NB4 (cell line): ENCODE results near the gene ZNF714.

Source experiments
- DNase-seq: peaks from one replicate; pipeline ENCODE4 v3.0.0; 2010; ENCODE audit warnings: low read depth
- H3K4me3 ChIP-seq: one replicate; pipeline ENCODE4 v1.5.1; 2011; ENCODE audit warnings: mild to moderate bottlenecking, low read depth, low read length, moderate library complexity
- CTCF ChIP-seq: IDR thresholded peaks from one replicate; pipeline ENCODE4 v1.5.1; 2012; ENCODE audit warnings: low read depth, low read length
- MAX ChIP-seq: IDR thresholded peaks from 2 replicates; pipeline ENCODE4 v1.6.1; 2011; ENCODE audit warnings: low read depth, low read length
- MYC ChIP-seq: IDR thresholded peaks from 2 replicates; pipeline ENCODE4 v1.6.1; 2011; ENCODE audit warnings: low read depth, low read length
- POLR2A ChIP-seq: IDR thresholded peaks from 2 replicates; pipeline ENCODE4 v1.6.1; 2011; ENCODE audit warnings: mild to moderate bottlenecking; ENCODE audit not compliant: insufficient read length; ENCODE audit errors: extremely low read depth

The ZNF714 gene

GRCh38 chr19:21084343-21084742, 2.3 kb downstream of the ZNF714 start:
- no peak overlapping the region for H3K4me3 ChIP-seq
- DNase-seq, result peak; percentile 49

GRCh38 chr19:21087871-21088270, 5.9 kb downstream of the ZNF714 start:
- TF ChIP-seq MAX, result no peak
- TF ChIP-seq CTCF, result no peak
- no peak for TF ChIP-seq POLR2A
- no peak for TF ChIP-seq MYC
- no peak for DNase-seq
- H3K4me3 ChIP-seq, result no peak overlapping the region

More at GRCh38 chr19:21084343-21084742, 2.3 kb downstream of the ZNF714 start:
- TF ChIP-seq POLR2A, result no peak
- TF ChIP-seq MAX, result no peak
- TF ChIP-seq MYC, result no peak
- TF ChIP-seq CTCF, result no peak

GRCh38 chr19:21092109-21092508, 10.1 kb downstream of the ZNF714 start:
- no peak for DNase-seq
- TF ChIP-seq MAX, result no peak
- TF ChIP-seq MYC, result no peak
- no peak overlapping the region for H3K4me3 ChIP-seq

GRCh38 chr19:21094347-21095025, 12.5 kb downstream of the ZNF714 start:
- no peak overlapping the region for H3K4me3 ChIP-seq
- TF ChIP-seq POLR2A (no peak), MYC (no peak), CTCF (no peak), MAX (no peak)
- DNase-seq, result no peak

- H3K4me3 ChIP-seq, result no peak overlapping the region
Measured at GRCh38 chr19:21098291-21098690, 16.3 kb downstream of the ZNF714 start.

More at GRCh38 chr19:21098291-21098690, 16.3 kb downstream of the ZNF714 start:
- DNase-seq, result no peak
- TF ChIP-seq POLR2A, result no peak
- no peak for TF ChIP-seq MAX
- no peak for TF ChIP-seq CTCF
- TF ChIP-seq MYC, result no peak
